ENCODE data around the gene EFCAB5. TPM values are rescaled to one million over a fixed set of nuclear protein-coding genes. Genes with fewer than 3 reads are reported as not detected.

Gene EFCAB5
- total and polyA plus RNA-seq, 10 of the 15 experiments (the other 5 are each of a cell fraction or from before 2014, with no cell fraction given) = 0.39 to 2.6 (median 1.0) TPM

DNA sequence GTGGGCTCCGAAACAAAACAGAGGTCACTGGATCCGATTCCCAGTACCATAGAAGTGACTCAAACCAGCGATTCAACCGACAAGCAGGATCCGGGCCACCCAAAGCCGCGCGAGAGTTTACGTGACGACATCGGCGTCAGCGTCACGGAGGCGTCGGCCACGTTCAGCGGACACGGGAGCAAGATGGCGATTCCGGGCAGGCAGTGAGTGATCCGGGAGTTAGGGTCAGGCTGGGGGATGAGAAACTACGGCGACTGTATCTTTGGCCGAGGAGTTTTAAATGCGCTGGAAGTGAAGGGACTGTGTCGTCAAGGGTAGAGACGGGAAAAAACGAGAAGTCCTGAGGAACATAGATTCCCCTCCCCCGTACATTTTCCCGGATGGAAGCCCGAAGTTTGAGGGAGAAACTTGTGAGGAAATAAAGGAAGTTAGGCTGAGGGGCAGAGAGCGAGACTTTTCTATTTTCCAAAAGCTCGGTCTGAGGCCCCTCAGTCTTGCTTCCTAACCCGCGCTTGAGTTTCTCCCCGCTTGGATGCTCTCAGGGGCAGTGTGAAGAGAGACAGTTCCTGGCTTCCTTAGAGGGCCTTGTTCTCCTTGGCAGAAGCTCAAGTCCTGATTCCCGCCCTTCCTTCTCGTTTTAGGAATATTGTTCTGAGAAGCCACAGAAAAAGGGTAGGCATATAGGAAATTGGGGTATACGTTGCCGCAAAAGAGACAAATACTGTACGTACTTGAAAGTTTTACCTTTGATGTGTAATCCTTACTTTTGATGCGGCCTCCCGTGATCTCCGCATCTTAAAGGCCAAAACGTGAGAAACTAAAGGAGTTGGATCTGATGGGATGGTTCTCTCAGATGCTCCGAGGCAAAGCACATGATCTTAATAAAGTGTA lies 175.5 kb downstream of the EFCAB5 start, which contains the start of gene NSRP1 (continued):
- no peak for TF ChIP-seq NFYB (IDR thresholded peaks at IDR 0.05; ENCODE audit: insufficient read depth, low read depth, low read length)
- TF ChIP-seq ZNF687 (IDR thresholded peaks at IDR 0.05) = peak; percentile 71; the same call in 1 of the 2 replicates
- peak; percentile 66; the same call in 1 of the 2 replicates for TF ChIP-seq CBFB (IDR thresholded peaks at IDR 0.05; ENCODE audit: low read depth)
- no peak for TF ChIP-seq ZNF24 (IDR thresholded peaks at IDR 0.05)
- no peak for TF ChIP-seq KDM1A (IDR thresholded peaks at IDR 0.05; ENCODE audit: borderline replicate concordance)
- 0 out of 2 replicates have a peak, but pooled peaks have one; percentile 39 for TF ChIP-seq NKRF (conservative IDR thresholded peaks at IDR 0.05)
- TF ChIP-seq SMARCA5 (IDR thresholded peaks at IDR 0.05) = 0 out of 2 replicates have a peak, but pooled peaks have one; percentile 69
- 0 out of 2 replicates have a peak, but pooled peaks have one; percentile 34 for TF ChIP-seq LARP7 (IDR thresholded peaks at IDR 0.05)
- peak; percentile 84; the same call in 1 of the 2 replicates for TF ChIP-seq CHD1 (IDR thresholded peaks at IDR 0.05; ENCODE audit: low read depth, low read length)
- TF ChIP-seq NR2F1 (conservative IDR thresholded peaks at IDR 0.05) = peak; percentile 22; the same call in 1 of the 2 replicates
- TF ChIP-seq EP300 (IDR thresholded peaks at IDR 0.05; ENCODE audit: borderline replicate concordance in 1 of 2, control insufficient read depth in 1 of 2, low read depth in 2 of 2, low read length in 2 of 2) = no peak
- 0 out of 2 replicates have a peak, but pooled peaks have one; percentile 28 for TF ChIP-seq DPF2 (IDR thresholded peaks at IDR 0.05)
- TF ChIP-seq HDAC2 (IDR thresholded peaks at IDR 0.05) = no peak
- TF ChIP-seq POLR2AphosphoS5 (IDR thresholded peaks at IDR 0.05; ENCODE audit: low read length) = peak; percentile 99
- TF ChIP-seq ZNF274 (IDR thresholded peaks at IDR 0.05; ENCODE audit: insufficient read depth, insufficient read length) = no peak
- no peak for TF ChIP-seq ESRRA (IDR thresholded peaks at IDR 0.05; ENCODE audit: low read length)
- peak; percentile 14 to 73; a peak in 2 of 4 replicates for TF ChIP-seq BHLHE40 (IDR thresholded peaks at IDR 0.05; ENCODE audit: borderline replicate concordance in 1 of 2, low read depth in 2 of 2, low read length in 1 of 2)
- TF ChIP-seq HCFC1 (IDR thresholded peaks at IDR 0.05; ENCODE audit: low read length) = peak; percentile 35
- TF ChIP-seq, protein P1, sequence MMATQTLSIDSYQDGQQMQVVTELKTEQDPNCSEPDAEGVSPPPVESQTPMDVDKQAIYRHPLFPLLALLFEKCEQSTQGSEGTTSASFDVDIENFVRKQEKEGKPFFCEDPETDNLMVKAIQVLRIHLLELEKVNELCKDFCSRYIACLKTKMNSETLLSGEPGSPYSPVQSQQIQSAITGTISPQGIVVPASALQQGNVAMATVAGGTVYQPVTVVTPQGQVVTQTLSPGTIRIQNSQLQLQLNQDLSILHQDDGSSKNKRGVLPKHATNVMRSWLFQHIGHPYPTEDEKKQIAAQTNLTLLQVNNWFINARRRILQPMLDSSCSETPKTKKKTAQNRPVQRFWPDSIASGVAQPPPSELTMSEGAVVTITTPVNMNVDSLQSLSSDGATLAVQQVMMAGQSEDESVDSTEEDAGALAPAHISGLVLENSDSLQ (IDR thresholded peaks at IDR 0.05) = peak; percentile 73
- TF ChIP-seq SUPT20H (IDR thresholded peaks at IDR 0.05; ENCODE audit: borderline replicate concordance, control insufficient read depth, low read depth, low read length) = no peak
- TF ChIP-seq USF2 (IDR thresholded peaks at IDR 0.05; ENCODE audit: borderline replicate concordance, low read depth, low read length) = no peak
- TF ChIP-seq STAT1 (conservative IDR thresholded peaks at IDR 0.05) = no peak

Measured in GM12878 (cell line).